GM18505 (cell line): ENCODE data around the gene CYP2W1.

Experiments used
- ATAC-seq: cut with Tn5 transposase; IDR thresholded peaks from one replicate; pipeline ENCODE4 v1.9.1; 2021; ENCODE audit not compliant: unreplicated experiment
- POLR2A ChIP-seq: IDR thresholded peaks from 4 replicates; pipeline ENCODE4 v1.6.1; 2011; ENCODE audit warnings: borderline replicate concordance; ENCODE audit not compliant: insufficient read depth, insufficient read length; ENCODE audit errors: extremely low read depth

Gene CYP2W1

DNA sequence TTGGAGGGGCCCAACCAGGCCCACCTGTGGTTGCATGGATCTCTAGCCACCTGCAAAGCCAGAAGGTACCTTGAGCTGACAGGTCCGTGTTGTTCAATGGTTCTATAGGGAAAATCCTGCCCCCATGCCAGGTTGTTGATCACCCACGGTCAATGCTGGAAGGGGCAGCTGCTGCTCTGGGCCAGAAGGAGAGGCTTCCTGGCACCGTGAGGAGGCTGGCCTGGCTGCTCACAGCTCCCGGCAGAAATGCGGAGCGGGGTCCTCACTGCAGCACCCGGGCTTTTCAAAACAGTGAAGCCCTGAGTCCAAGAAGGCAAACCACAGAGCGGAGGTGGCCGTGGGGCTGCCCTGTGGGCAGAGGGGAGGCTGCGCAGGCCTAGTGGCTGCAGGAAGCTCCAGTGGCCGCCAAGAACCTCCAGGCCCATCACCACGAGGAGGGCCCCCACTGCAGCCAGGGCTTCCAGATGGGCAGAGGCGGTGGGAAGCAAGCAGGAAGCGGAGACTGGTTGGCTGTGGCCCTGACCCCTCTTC lies 36.3 kb downstream of the CYP2W1 start:
- TF ChIP-seq POLR2A = no peak
- ATAC-seq = no peak

DNA sequence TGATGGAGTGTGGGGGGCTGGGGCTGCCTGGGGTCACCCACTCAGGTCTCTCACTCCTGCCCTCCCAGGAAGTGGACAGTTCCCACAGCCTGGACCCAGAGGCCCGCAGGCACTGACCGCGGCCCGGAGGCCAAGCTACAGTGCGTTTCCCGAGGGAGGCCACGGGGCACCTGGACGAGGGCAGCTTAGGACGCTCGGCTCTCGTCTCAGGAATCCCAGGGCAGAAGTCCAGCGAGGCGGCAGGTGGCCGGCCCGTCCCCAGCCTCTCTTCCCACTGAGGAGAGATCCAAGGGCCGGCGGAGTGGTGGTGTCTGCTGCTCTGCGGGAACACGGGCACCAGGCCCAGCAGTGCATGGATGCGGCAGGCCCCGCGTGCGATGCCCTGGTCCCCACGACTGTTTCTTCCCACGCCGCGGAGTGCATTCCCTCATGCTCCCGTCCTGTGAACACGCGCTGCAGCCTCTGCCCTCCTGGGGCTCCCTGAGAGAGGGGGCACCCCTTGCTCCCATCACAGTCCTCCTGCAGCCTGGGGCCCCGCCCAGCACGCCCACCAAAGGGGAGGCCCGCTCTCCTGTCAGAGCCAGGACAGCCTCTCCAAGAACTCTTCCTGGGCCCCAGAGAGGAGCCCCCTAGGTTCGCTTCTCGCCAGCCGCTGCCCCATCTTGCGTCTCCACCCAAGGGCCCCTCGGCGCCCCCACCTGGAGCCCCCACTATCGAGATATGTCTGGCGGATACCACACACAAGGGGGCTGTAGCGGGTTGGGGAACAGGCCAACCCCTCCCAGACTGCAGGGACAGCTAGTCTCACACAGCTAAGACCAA lies 37.0 kb downstream of the CYP2W1 start:
- ATAC-seq = no peak
- no peak for TF ChIP-seq POLR2A

DNA sequence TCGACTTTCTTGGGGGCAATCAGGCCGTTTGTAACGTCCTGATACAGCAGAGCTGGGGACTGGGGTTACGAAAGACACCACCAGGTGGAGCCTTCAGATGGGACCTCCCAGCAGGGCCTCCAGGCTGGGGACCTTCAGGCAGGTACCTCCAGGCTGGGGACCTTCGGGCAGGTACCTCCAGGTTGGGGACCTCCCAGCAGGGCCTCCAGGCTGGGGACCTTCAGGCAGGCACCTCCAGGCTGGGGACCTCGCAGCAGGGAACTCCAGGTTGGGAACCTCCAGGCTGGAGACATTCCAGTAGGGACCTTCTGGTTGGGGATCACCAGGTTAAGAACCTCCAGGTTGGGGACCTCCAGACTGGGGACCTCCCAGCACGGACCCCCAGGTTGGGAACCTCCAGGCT lies 37.9 kb downstream of the CYP2W1 start:
- no peak for ATAC-seq
- no peak for TF ChIP-seq POLR2A

DNA sequence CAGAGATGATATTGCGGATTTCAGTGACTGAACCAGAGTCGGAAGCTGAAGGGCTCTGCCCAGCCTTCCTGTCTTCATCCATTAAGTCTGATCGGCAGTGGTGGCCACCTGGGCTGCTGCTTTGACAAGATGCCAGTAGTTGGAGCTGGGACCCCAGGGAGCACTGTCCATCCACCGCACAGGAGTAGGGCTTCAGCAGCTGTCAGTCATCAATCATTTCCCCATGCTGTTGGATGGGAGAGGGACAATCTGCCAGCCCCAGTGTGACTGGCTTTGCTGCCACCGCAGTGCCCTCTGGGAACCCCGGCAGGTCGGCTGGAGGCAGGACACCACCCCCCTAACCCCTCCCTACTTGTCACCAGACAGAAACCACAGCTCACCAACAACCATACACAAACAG lies 38.4 kb downstream of the CYP2W1 start:
- no peak for TF ChIP-seq POLR2A
- ATAC-seq = no peak

DNA sequence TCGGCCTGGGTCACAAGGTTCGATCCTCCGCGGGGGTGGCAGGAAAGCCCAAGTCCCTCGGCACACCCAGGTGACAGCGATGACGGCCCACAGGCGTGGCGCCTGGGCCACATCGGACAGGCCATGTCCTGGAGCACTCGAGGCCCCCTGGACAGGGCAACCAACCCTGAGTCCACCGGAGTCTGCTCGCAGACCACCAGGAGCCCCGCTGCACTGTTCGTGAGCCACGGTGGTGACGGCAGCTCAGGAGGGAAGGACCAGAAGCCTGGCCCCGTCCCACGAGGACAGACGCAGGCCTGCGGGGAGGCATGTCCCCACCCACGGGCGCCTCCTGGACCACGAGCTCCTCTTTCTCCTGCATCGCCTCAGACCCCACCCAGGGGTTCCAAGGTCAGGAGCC lies 39.0 kb downstream of the CYP2W1 start:
- TF ChIP-seq POLR2A = no peak
- no peak for ATAC-seq

DNA sequence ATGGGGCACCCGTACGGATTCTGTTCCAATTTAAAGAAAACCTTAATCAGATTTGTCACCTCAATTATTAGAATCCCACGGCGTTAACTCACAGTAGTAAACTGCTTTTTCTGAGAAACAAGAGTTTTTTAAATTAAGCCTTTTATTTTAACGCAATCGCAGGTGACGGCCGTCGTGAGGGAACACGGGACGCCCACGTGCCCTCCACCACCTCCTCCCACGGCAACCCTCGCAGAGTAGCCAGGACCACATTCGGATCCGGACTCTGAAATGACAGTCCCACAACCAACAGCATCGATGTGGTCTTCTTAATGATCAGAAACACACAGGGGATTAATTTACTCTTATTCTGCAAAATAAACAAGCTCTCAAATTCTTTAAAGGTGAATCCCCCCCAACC lies 39.4 kb downstream of the CYP2W1 start:
- no peak for TF ChIP-seq POLR2A
- no peak for ATAC-seq

DNA sequence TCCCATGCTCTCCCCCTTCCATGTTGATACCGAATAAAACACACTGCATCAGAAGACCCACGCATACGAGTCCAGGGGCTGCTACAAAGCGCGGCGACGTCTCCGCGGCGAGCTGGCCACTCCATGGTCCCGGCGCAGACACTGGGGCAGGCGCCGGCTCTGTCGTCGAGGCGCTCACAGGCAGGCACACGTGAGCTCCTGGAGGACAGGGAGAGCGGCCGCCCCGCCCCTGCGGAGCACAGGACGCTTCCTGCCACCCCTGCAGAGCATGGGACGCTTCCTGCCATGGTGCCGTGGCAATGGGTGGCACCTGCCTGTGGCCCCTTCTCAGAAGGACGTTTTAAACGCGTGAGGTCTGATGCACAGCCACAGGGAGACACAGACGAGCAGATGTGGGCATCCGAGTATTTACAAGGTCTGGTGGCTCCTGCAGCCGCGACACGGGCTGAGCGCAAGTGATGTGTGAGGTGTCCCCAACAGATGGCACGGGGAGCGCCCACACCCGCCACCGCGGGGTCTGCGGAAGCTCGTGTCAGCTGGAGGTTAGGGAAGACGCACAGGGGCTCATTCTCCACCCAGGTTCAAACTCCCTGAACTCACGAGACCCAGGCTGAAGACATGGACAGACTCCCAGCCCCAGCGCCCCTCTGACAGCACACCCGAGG lies 40.0 kb downstream of the CYP2W1 start:
- no peak for TF ChIP-seq POLR2A
- no peak for ATAC-seq

DNA sequence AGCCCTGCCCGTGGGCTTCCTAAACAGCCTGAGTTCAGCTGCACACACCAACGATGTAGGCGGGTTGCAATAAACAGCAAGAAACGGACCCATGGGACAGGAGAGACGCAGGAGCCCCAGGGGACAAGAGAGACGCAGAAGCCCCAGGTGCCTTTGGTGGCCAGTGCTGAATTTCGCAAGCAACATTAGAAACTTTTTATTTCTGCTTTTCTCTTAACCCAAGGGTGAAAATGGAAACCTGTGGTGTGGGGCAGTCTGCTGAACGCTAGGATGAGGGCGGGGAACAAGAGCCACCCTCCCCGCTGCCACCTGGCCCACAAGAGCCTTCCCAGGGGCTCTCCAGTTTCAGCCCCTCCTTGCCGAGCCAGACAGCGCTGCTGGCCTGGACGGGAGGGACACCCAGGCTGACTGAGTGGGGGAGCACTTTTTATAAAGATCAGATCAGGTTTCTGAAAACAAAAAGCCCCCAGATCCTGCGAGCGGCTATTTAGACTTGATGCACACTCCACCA lies 41.4 kb downstream of the CYP2W1 start:
- TF ChIP-seq POLR2A = no peak
- ATAC-seq = peak; percentile 38

DNA sequence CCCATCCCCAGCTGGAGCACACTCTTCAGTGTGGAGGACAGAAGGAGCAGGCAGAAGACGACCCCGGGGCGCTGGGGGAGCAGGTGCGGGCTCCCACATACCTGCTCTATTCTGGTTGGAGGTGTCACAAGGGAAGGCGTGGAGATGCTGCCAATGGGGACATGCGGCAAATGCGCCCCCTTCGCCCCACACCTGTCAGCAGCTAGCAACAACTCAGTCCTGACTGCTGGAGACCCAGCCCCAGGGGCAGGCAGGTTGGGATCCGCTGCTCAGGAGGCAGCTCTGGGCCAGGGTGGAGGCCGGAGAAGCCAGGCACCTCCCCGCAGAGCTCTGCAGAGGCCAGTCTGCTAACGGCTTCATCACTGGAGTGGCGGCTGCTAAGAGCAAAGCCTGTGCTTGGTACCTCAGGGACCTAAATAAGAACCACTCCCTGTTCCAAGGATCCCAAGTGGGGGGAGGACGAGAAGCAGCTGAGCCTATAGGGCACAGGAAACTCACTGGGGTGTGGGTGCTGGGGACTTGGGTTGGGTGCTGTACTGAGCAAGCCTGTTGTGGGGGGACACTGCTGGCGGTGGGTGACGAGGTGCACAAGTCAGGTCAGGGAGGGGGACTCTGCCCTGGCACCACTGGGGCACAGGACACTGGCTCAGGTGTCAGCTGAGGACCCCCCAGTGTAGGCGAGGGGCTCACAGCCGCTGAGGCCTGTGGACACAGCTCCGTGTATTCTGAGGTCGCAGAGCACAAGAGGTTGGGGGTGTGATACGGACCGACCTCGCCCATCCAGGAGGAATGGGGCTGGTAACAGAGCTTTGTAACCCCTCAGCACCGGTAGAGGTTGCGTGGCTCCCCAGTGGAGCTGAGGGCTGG lies 42.1 kb downstream of the CYP2W1 start:
- TF ChIP-seq POLR2A = no peak
- no peak for ATAC-seq

DNA sequence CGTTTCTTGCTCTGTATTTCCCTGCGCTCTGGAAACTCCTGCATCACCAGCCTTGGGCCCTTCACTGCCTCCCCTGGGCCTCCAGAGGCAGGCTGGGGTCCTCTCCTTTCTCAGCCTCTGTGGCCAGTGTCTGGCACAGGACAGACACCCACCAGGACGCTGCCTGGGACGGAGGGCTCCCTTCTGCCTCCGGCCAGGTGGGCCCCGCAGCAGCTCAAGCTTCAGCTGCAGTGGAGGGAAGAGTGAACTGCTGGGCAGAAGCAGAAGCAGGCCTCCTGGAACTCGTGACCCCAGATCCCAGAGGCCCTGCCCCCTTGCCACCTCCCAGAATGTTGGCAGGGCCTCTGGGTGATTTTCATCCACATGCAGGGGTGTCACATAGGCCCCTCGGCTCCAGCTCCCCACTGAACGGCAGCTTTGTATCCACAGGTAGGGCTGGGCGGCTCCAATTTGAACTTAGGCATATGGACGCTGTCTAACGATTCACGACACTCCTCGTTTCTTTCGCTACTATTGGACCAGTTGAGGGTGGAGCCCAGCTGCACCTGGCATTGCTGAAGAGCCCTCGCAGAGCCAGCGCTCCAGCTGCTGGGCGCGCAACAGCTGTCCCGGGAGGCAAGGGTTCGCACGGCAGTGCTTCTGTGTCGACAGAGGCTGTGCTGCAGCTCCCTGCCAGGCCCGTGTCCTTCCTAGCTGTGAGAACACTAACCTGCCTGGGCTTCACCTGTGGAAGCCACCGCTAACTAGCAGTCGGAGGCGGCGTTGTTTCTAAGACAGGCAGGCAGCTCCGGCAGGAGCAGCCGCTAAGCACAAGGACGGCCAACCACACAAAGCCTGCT lies 43.0 kb downstream of the CYP2W1 start:
- no peak for ATAC-seq
- no peak for TF ChIP-seq POLR2A

DNA sequence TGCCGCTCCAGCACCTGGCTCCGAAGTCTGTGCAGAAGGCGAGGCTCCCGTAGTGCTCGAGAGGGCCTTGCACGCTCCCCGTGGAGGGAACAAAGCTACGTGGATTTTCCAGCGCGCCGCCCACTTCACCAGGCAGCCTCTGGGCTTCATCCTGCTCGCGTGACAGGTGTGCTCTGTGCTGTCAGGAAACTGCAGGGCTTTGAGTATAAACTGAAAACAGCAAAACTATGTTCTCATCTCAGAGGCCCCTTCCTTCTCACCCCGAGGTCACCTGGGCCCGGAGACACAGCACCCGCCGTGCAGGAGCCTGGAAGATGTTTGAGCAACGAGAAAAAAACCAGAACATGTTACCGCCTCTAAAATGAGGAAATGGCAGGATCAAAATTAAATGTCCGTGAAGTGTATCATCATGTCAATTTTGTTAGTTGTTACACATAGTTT lies 43.8 kb downstream of the CYP2W1 start:
- no peak for ATAC-seq
- no peak for TF ChIP-seq POLR2A
